Measurements from ENCODE around the gene TNKS1BP1.

DNA sequence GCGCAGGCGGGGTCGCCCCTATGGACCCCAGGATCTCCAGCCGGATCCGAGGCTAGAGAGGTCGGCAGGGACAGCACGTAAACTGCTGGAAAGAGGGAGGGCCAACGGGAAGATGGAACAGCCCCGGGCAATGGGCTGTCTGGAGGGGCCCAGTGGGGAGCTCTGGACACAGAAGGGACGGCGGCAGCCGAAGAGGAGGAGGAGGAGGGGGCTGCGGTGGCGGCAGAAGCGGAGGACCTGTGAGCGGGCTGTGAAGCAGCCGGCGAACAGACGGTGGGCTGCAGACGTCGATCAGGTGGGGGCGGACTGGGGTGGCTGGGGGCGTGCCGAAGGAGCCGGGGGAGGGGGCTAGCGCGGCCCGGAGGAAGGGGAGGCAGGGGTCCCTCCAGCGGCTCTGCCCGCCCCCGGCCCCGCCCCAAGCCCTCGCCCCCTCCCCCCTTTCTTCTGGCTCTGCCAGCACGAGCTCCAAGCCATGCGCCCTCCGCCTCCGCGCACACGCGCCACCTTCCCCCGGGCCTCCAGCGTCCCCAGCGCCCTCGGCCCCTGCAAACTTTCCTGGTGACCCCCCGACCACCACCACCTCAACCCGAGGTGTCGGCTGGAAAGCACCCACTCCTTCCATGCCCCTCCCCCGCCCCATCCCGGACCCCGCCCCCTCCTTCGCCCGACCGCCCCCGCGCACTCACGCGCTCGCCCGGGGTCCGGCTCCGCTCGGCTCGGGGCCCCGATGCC lies 432 bp downstream of the TNKS1BP1 start:
- TF ChIP-seq, protein P1, sequence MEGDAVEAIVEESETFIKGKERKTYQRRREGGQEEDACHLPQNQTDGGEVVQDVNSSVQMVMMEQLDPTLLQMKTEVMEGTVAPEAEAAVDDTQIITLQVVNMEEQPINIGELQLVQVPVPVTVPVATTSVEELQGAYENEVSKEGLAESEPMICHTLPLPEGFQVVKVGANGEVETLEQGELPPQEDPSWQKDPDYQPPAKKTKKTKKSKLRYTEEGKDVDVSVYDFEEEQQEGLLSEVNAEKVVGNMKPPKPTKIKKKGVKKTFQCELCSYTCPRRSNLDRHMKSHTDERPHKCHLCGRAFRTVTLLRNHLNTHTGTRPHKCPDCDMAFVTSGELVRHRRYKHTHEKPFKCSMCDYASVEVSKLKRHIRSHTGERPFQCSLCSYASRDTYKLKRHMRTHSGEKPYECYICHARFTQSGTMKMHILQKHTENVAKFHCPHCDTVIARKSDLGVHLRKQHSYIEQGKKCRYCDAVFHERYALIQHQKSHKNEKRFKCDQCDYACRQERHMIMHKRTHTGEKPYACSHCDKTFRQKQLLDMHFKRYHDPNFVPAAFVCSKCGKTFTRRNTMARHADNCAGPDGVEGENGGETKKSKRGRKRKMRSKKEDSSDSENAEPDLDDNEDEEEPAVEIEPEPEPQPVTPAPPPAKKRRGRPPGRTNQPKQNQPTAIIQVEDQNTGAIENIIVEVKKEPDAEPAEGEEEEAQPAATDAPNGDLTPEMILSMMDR (IDR thresholded peaks at IDR 0.05) = no peak
- TF ChIP-seq ZFX (IDR thresholded peaks at IDR 0.05; ENCODE audit: borderline replicate concordance) = no peak
